ENCODE measurements around the gene INSM2.

Gene INSM2

GRCh38 chr14:35551081-35551480, 17.1 kb downstream of the INSM2 start:
- no peak for DNase-seq

DNA sequence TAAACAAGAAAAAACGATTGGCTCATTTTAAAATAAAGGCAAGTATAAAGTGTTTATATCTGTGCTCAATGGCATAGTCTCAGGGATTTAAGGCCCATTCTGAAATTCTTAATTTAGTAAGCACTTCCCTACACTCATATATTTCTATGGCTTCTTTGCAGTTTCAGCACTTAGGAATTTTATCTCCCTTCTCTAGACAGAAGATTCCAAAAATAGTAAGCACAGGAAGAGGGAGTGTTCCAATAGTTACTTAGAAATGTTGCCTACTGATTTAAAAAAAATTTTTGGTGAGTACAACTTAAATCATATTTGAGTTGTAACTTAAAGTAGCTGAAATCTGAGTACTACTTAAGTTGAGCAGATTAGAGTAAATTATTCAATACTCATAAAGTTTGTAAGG, 19.8 kb downstream of the INSM2 start:
- DNase-seq = no peak

GRCh38 chr14:35556548-35556947, 22.6 kb downstream of the INSM2 start:
- DNase-seq = no peak

- DNase-seq = no peak
Observed at GRCh38 chr14:35557221-35557747, 23.3 kb downstream of the INSM2 start.

DNA sequence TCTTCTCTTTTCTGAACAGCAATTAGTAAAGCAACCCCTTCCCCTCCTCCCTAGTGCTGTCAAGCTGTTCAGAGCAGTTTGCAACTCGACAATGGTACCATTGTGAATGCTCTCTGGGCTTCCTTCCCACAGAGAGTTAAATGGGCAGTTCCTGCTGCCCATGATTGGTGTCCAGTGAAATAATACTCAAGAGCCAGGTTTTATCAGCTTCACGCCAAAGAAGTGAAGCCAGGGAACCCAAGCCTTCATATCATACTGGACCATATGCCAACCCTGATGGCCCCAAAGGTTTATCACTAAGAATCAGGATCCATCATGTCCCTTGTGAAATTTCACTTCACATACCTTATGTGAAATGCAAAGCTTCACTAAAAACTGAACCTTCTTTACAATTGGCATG, 24.7 kb downstream of the INSM2 start:
- no peak for DNase-seq

DNA sequence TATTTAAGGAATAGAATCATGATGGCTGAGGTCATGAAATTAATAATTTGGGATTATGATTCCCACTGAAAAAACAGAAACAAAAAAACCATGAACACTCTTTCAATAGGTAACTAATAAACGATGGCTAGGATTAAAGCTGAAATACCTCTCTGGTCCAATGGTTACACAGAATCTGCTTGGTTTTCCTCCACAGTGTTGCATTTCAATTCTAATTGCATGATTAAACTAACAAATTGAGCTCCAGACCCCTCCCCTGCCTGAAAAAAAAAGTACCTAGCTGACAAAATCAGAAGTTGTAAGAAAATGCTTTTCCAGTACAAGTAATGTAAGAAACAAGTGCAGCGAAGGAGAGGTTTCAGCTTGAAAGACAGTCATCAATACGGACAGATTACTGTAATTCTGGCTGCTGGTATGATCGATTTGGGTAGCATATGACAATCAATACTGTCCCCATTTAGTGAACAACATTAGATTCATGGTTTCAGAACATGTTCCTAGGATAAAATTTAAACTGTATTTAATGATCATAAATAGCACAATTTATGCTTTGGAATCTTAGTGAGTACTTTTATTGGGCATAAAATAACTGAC, 32.0 kb downstream of the INSM2 start:
- no peak for DNase-seq

GRCh38 chr14:35571598-35571997, 37.6 kb downstream of the INSM2 start:
- no peak for DNase-seq

- no peak for DNase-seq
Observed at GRCh38 chr14:35573911-35574310, 39.9 kb downstream of the INSM2 start.

DNA sequence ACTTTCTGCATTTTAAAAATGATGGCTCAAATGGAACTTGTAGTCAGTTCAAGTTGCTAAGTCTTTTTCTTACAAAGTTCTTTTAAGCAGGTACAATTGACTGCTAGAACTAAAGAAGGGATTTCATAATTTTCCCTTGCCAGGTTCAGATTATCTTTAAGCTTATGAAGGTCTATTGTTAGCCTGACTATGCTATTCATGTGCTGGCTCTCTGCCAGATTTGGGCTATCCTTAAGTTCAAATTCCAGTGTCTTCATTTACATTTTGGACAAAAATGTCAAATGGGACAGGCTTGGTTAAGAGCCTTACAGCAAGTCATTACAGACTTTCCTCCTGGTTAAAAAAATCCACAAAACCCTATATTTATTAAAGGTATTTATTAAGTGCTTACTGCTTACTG, 42.3 kb downstream of the INSM2 start:
- DNase-seq = no peak

DNA sequence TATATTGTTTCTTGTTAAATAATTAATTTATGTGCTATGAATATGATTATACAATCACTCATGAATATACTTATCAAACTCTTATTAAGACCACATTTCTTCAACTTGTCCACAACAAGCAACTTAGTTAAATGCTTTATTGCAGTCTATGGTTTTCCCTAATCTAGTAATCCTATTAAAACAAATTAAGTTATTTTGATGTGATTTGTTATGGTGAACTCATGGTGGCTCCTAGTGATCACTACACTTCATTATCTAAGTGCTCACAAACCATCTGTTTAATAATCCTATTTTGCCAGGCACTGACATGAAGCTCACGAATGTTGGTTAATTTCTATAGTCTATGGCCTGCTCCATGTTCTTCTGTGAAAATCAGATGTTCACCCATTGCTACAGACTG, 42.9 kb downstream of the INSM2 start:
- no peak for DNase-seq

DNA sequence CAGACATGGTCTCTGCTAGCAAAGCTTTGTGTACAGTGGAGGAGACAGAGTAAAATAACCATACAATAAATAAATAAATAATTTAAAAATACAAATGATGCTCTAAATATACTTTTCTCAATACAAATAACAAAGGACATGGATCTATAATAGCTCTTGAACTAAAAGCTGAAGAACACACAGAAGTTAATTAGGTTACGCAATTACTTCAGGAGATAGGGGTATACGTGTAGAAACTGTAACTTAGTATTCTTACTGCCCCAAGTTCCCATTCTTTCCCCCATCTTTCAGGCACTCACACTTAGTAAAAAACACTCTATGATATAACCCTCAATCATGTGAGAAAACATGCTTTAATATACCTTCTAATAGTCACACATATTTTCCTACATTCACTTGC, 44.2 kb downstream of the INSM2 start:
- DNase-seq = no peak

DNA sequence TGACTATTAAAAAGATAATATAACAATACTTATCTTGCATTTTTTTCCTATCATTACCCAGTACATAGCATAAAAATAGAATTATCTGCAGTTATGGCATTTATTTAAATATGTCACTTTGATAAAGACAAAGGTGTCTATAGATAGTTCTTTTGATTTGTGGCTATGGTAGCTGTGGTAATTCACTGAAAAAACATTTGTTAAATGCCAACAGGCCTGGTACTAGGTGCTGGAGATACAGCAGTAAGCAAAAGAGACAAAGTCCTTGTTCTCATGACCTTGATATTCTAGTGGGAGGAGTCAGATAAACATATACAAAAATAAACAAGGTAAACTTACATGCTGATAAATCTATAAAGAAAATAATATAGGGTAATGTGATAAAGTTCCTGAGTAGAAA, 44.7 kb downstream of the INSM2 start:
- DNase-seq = no peak
